LNCaP clone FGC (cell line): Measurements from ENCODE around the gene CBR1.
"Not testable (repeated sequence)": the region's sequence is repeated elsewhere in the genome, so short reads cannot be mapped to it uniquely, and the experiment has no call there.

Experiments
- DNase-seq: peaks from one replicate; pipeline ENCODE4 v3.0.0-alpha.2; 2011; ENCODE audit warnings: low read depth
- H3K4me3 ChIP-seq: 2 replicates; pipeline ENCODE4 v1.5.1; 2011; ENCODE audit warnings: mild to moderate bottlenecking, low read depth, low read length, control low read depth
- CTCF ChIP-seq: IDR thresholded peaks from 2 replicates; pipeline ENCODE4 v1.5.1; 2012; ENCODE audit warnings: mild to moderate bottlenecking; ENCODE audit not compliant: control insufficient read depth, insufficient read depth; ENCODE audit errors: extremely low read depth

CBR1 gene

GRCh38 chr21:36096398-36097290, 26.8 kb downstream of the CBR1 start:
- H3K4me3 ChIP-seq, result no peak overlapping the region
- DNase-seq, result no peak
- no peak for TF ChIP-seq CTCF

- no peak for DNase-seq
Measured at GRCh38 chr21:36097427-36098181, 27.8 kb downstream of the CBR1 start.

DNA sequence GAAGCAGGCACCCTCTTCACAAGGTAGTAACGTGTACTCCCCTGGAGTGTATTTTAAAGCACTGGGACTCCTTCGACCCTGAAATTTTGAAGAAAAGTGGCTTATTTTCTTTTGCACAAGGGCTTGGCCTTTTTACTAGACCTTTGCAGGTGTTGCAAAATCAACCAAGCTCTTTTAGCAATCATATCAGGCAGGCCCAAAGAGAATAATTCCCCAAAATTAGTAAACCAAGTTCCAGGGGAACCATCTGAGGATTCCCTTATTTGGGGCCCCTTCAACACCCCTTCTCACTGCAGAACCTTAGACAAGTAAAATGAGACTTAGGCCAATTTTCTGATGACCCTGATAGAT, 28.3 kb downstream of the CBR1 start:
- no peak overlapping the region for H3K4me3 ChIP-seq
- no peak for TF ChIP-seq CTCF
- DNase-seq, result no peak

More at GRCh38 chr21:36097427-36098181, 27.8 kb downstream of the CBR1 start:
- H3K4me3 ChIP-seq, result no peak overlapping the region
- no peak for TF ChIP-seq CTCF

GRCh38 chr21:36099000-36099399, 29.2 kb downstream of the CBR1 start:
- TF ChIP-seq CTCF, result no peak
- DNase-seq, result no peak
- no peak overlapping the region for H3K4me3 ChIP-seq

DNA sequence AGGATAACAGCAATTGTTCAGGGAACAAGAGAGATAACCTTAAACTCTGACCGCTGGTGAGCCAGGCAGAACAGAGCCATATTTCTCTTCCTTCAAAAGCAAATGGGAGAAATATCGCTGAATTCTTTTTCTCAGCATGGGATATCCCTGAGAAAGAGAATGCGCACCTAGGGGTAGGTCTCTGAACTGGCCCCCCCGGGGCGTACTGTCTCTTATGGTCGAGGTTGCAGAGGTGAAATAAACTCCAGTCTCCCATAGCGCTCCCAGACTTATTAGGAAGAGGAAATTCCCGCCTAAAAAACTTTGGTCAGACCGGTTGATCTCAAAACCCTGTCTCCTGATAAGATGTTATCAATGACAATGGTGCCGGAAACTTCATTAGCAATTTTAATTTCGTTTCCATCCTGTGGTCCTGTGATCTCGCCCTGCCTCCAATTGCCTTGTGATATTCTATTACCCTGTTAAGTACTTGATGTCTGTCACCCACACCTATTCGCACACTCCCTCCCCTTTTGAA, 29.9 kb downstream of the CBR1 start:
- not testable (repeated sequence) for DNase-seq, H3K4me3 ChIP-seq

DNA sequence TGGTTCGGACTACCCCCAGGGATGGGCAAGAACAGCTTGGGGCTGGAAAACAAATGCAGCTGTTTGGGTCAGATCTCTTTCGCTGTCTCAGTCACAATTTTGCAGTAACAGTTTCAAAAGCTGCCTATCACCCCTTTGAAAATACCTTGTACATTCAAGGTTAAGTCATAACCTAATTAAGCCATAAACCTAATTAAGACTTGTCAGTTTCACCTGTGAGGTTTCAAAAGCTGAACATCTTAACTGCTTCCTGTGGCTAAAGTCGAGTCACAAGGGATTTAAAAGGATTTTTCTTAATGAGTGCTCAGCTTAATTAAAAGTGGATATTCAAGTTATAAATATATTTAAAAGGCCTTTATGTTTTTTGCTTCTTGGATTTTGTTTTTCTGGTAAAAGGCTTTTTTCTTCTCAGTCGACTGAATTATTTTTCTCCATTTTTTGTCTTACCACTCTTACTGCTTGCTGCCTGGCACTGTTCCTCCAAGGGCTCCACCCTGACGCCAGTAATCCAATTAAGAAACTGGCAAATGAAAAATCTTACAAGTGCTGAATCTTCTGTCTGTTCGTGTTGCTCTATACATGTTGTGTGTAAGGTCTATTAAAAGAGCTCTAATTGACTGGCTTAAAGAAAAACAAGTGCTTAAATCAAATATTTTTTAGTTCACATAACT, 31.3 kb downstream of the CBR1 start:
- DNase-seq, result no peak
- no peak overlapping the region for H3K4me3 ChIP-seq
- no peak for TF ChIP-seq CTCF

GRCh38 chr21:36103434-36103833, 33.6 kb downstream of the CBR1 start:
- DNase-seq, result no peak
- no peak for TF ChIP-seq CTCF

More at GRCh38 chr21:36103434-36103833, 33.6 kb downstream of the CBR1 start:
- H3K4me3 ChIP-seq, result no peak overlapping the region
